Endodermal cell (in vitro differentiated cells): Measurements from ENCODE around the gene TES. TPM values are rescaled to one million over a fixed set of nuclear protein-coding genes. Genes with fewer than 3 reads are reported as not detected.

Experiments
- DNase-seq: peaks from one replicate; pipeline ENCODE4 v3.0.0-alpha.2; 2017
- H3K27ac ChIP-seq: 2 replicates; pipeline ENCODE4 v1.5.1; 2013; ENCODE audit warnings: mild to moderate bottlenecking, low read depth, low read length, moderate library complexity
- H3K27me3 ChIP-seq: 2 replicates; pipeline ENCODE4 v1.6.1; 2013; ENCODE audit warnings: mild to moderate bottlenecking, low read length, moderate library complexity; ENCODE audit not compliant: insufficient read depth, control insufficient read depth, poor library complexity, severe bottlenecking
- H3K36me3 ChIP-seq: 2 replicates; pipeline ENCODE4 v1.7.0; 2013; ENCODE audit warnings: mild to moderate bottlenecking, low read length, moderate library complexity; ENCODE audit not compliant: control insufficient read depth, insufficient read depth
- H3K4me1 ChIP-seq: one replicate; pipeline ENCODE4 v1.7.0; 2013; ENCODE audit warnings: low read length; ENCODE audit not compliant: control insufficient read depth, insufficient read depth
- H3K4me3 ChIP-seq: 2 replicates; pipeline ENCODE4 v1.5.1; 2013; ENCODE audit warnings: mild to moderate bottlenecking, low read length, moderate library complexity
- H3K9ac ChIP-seq: 2 replicates; pipeline ENCODE4 v1.6.1; 2013; ENCODE audit warnings: mild to moderate bottlenecking, low read length, moderate library complexity; ENCODE audit not compliant: poor library complexity, severe bottlenecking; ENCODE audit errors: extremely low read depth
- H3K9me3 ChIP-seq: 2 replicates; pipeline ENCODE4 v1.6.1; 2013; ENCODE audit warnings: mild to moderate bottlenecking, low read length, moderate library complexity; ENCODE audit not compliant: control insufficient read depth
- H3K27ac Mint-ChIP-seq: 2 replicates; pipeline ENCODE4 v1.8.0; 2020; ENCODE audit warnings: mixed read lengths
- H3K27me3 Mint-ChIP-seq: 2 replicates; pipeline ENCODE4 v1.8.0; 2021; ENCODE audit warnings: mild to moderate bottlenecking, mixed read lengths; ENCODE audit not compliant: insufficient read depth
- H3K36me3 Mint-ChIP-seq: 2 replicates; pipeline ENCODE4 v1.8.0; 2020; ENCODE audit warnings: low read depth, mixed read lengths
- H3K4me1 Mint-ChIP-seq: 2 replicates; pipeline ENCODE4 v1.8.0; 2020; ENCODE audit warnings: mixed read lengths
- H3K4me3 Mint-ChIP-seq: 2 replicates; pipeline ENCODE4 v1.8.0; 2020; ENCODE audit warnings: mild to moderate bottlenecking, moderate library complexity, mixed read lengths
- H3K9me3 Mint-ChIP-seq: 2 replicates; pipeline ENCODE4 v1.8.0; 2020; ENCODE audit warnings: mild to moderate bottlenecking, mixed read lengths
- CTCF ChIP-seq: fragments of 200-600 bp; sonication (generic); conservative IDR thresholded peaks from 2 replicates; pipeline ENCODE4 v1.5.0; 2021; ENCODE audit warnings: antibody characterized with exemption, mild to moderate bottlenecking
- WGBS, 2 experiments: methylation state at CpG; one replicate each; pipeline versions ENCODE4 v1.1.5 to v1.1.7; 2013; ENCODE audit warnings: missing lambda C conversion rate in 2 of 2, mixed read lengths in 1 of 2; ENCODE audit not compliant: insufficient coverage in 1 of 2, insufficient read length in 1 of 2; 5-methylcytosine and 5-hydroxymethylcytosine counted together
- total RNA-seq, 2 donors: library from RNA; stranded (reverse); fragmentation: NEBNext Ultra II Directional in 1 of 2; extraction: Animal tissue kit (Norgen Biotek cat#: 25700) in 1 of 2; gene quantifications; 2 replicates in 1 of 2; 3 replicates in 1 of 2; pipeline ENCODE4 v1.2.1, GENCODE V29; 2021

Gene TES
- total RNA-seq, 2 donors from 2014 or later = 23.1 to 31.0 TPM

DNA sequence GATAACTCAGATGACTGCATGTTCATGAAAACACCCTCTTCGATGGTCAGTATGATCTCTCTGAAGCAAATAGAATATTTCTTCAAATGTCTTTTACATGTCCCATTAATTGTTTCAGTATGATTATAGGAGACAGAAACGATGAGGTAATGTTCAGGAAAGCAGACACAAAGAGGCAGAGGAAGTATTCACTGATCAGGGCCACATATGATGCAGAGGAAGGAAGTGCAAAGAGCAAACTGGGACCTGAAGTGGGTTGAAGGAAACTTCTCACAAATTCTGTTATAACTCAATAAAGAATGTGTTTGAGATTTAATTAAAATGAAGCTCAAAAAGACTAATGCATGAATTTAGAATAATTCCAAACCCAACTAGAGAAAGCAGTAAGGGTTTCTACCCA, 70.5 kb downstream of the TES start:
- Histone ChIP-seq H3K4me1 (no peaks in the 10 kb centered on the region), H3K9ac (no peak overlapping the region), H3K4me3 (no peak overlapping the region), H3K9me3 (no peaks in the 10 kb centered on the region), H3K27me3 (no peaks in the 10 kb centered on the region), H3K27ac (no peak overlapping the region), H3K36me3 (no peaks in the 10 kb centered on the region)
- WGBS, 2 experiments = 85 to 100% methylated on average over 1 to 2 of the region's 2 CpGs
- H3K4me1 Mint-ChIP-seq = peaks cover 6% of the 10 kb centered on the region
- no peak overlapping the region for H3K4me3 Mint-ChIP-seq
- H3K9me3 Mint-ChIP-seq = no peaks in the 10 kb centered on the region
- H3K36me3 Mint-ChIP-seq = no peaks in the 10 kb centered on the region
- DNase-seq = no peak
- TF ChIP-seq CTCF = no peak
- no peak overlapping the region for H3K27ac Mint-ChIP-seq
- H3K27me3 Mint-ChIP-seq = no peaks in the 10 kb centered on the region

DNA sequence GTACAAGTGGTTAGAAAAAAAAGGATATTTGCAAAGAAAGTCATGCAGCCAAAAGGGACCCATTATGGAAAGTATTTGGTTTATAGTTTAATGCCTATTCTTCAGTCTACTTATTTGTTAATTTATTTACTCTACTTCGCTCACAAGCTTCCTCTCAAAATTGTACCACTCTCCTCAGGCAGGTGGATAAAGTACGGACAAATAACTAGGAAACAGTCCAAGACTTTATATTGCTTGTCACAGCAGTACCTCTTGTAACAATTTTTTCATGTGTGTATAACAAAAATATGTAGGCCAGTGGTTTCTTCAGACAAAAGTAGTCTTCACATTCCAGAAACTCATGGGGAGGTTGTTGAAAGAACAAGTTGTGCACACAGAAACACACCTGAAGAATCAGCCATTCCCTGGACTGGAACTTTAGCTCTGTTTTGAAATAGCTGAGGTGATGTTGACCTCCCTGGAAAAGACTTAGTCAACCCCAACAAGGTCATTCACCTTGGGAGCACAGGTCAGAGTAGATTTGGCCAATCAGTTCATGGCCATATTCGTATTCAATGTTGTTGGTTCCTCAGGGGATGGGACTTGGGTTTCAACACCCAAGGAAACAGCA, 73.4 kb downstream of the TES start:
- no peak overlapping the region for H3K4me3 ChIP-seq
- H3K36me3 Mint-ChIP-seq = no peaks in the 10 kb centered on the region
- no peaks in the 10 kb centered on the region for H3K27me3 Mint-ChIP-seq
- no peak for DNase-seq
- no peaks in the 10 kb centered on the region for H3K9me3 ChIP-seq
- no peaks in the 10 kb centered on the region for H3K27me3 ChIP-seq
- H3K27ac ChIP-seq = no peak overlapping the region
- no peak overlapping the region for H3K4me3 Mint-ChIP-seq
- H3K27ac Mint-ChIP-seq = no peak overlapping the region
- no peak overlapping the region for H3K9ac ChIP-seq
- no peaks in the 10 kb centered on the region for H3K9me3 Mint-ChIP-seq
- H3K36me3 ChIP-seq = no peaks in the 10 kb centered on the region
- TF ChIP-seq CTCF = no peak
- 97% methylated on average over 3 of the region's 3 CpGs; no CpG with 5 or more reads in 1 of the 2 experiments for WGBS, 2 experiments
- no peaks in the 10 kb centered on the region for H3K4me1 ChIP-seq
- H3K4me1 Mint-ChIP-seq = no peaks in the 10 kb centered on the region

DNA sequence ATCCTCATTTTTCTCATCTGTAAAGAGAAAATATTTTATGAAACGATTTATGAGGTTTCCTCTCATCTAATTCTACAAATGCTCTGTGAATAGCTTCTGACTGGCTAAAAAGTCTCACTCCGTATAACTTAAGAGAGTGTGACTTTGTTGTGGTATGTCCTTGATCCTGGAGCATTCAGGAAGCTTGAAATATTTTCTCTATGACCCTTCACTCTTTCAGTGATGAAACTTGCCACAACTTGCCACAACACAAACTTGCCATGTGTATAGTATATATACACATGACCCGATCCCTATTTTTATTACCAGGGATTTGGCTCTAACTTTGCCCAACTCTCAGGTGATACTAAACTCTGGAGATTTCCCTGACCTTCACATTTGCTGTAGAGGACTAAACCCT, 74.1 kb downstream of the TES start:
- H3K27ac Mint-ChIP-seq = no peak overlapping the region
- no peaks in the 10 kb centered on the region for H3K27me3 Mint-ChIP-seq
- WGBS, 2 experiments = 91% methylated on average over 3 of the region's 3 CpGs; no CpG with 5 or more reads in 1 of the 2 experiments
- no peaks in the 10 kb centered on the region for H3K36me3 Mint-ChIP-seq
- no peaks in the 10 kb centered on the region for H3K9me3 Mint-ChIP-seq
- Histone ChIP-seq H3K9me3 (no peaks in the 10 kb centered on the region), H3K4me1 (no peaks in the 10 kb centered on the region), H3K4me3 (no peak overlapping the region), H3K27ac (no peak overlapping the region), H3K27me3 (no peaks in the 10 kb centered on the region), H3K36me3 (no peaks in the 10 kb centered on the region), H3K9ac (no peak overlapping the region)
- H3K4me3 Mint-ChIP-seq = no peak overlapping the region
- DNase-seq = no peak
- no peaks in the 10 kb centered on the region for H3K4me1 Mint-ChIP-seq
- no peak for TF ChIP-seq CTCF
